Neuron (in vitro differentiated cells): ENCODE data around the gene CALR3.

Source experiments
- H2AFZ ChIP-seq: one replicate; pipeline ENCODE4 v1.6.1; 2013; ENCODE audit warnings: low read depth, mild to moderate bottlenecking, inconsistent platforms, low read length, moderate library complexity
- H3K27me3 ChIP-seq: one replicate; pipeline ENCODE4 v1.6.1; 2013; ENCODE audit warnings: low read length; ENCODE audit not compliant: insufficient read depth
- H3K36me3 ChIP-seq: one replicate; pipeline ENCODE4 v1.6.1; 2013; ENCODE audit warnings: low read length; ENCODE audit not compliant: insufficient read depth
- H3K4me1 ChIP-seq: one replicate; pipeline ENCODE4 v1.6.1; 2013; ENCODE audit warnings: low read length; ENCODE audit not compliant: insufficient read depth
- H3K4me3 ChIP-seq: 2 replicates; pipeline ENCODE4 v1.5.1; 2013; ENCODE audit warnings: mild to moderate bottlenecking, low read length, moderate library complexity
- H3K9me3 ChIP-seq: one replicate; pipeline ENCODE4 v1.6.1; 2013; ENCODE audit warnings: low read length

The CALR3 gene

GRCh38 chr19:16530540-16531379, 34.8 kb upstream of the CALR3 start:
- no peaks in the 10 kb centered on the region for H3K4me1 ChIP-seq
- peaks cover 90% of the 10 kb centered on the region for H3K36me3 ChIP-seq
- H3K4me3 ChIP-seq: no peak overlapping the region
- no peaks in the 10 kb centered on the region for H3K9me3 ChIP-seq
- no peak overlapping the region for H2AFZ ChIP-seq
- H3K27me3 ChIP-seq: no peaks in the 10 kb centered on the region

GRCh38 chr19:16529466-16530144, 33.6 kb upstream of the CALR3 start:
- Histone ChIP-seq H3K27me3 (no peaks in the 10 kb centered on the region), H3K4me3 (no peak overlapping the region), H3K4me1 (no peaks in the 10 kb centered on the region), H3K36me3 (peaks cover 92% of the 10 kb centered on the region), H3K9me3 (no peaks in the 10 kb centered on the region), H2AFZ (no peak overlapping the region)

DNA sequence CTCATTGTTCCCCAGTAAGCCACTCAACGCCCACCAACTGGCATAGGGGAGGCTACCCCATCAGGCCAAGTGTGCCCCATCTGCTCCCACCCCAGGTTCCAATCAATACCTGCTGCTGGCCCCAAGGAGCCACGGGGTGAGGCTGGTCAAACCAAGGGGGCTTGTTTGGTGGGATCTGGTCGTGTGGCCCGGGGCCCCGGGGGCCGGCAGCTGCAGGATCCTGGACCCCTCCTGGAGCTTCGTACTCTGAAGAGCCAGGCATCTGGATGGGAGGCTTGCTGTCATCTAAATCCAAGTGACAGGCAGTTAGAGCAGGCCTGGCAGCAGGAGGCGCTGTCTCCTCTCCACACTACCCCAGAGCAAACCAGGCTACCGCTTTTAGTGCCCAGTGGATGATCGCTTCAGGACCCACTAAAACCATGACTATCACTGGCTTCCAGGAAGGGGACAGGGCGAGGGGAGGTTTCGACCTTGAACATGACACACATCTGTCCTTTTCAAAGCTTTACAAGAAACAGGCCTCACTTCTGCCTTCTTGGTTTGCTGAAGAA, 32.1 kb upstream of the CALR3 start:
- no peak overlapping the region for H3K4me3 ChIP-seq
- no peak overlapping the region for H2AFZ ChIP-seq
- H3K27me3 ChIP-seq: no peaks in the 10 kb centered on the region
- H3K4me1 ChIP-seq: no peaks in the 10 kb centered on the region
- H3K36me3 ChIP-seq: peaks cover 93% of the 10 kb centered on the region
- no peaks in the 10 kb centered on the region for H3K9me3 ChIP-seq

DNA sequence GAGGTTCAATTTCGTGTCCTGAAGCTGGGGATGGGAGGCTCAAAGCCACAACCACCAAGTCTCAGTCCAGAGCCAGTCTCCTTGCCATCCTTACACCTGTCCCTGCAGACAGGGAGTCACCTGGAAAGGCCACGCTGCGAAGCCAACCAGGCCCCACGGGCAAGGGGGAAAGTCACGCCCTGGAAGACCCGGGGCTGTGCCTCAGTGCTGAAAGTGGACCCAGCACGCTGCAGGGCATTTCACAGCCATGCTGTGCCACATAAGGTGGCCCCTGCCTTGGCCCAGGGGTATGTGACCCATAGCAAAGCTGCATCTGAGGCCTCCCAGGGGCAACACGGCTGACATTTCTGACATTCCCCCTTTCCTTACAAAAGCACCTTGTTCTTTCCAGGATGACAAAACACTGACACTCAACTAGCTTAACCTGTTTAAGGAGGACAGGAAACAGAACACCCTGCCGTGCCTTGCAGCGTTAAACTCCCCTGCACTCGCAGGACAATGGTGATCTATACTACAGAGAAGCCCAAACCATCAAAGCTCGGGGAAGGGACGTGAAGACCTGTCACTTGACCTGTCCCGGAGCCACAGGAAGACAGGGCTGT, 31.5 kb upstream of the CALR3 start:
- H2AFZ ChIP-seq: no peak overlapping the region
- H3K9me3 ChIP-seq: no peaks in the 10 kb centered on the region
- H3K27me3 ChIP-seq: no peaks in the 10 kb centered on the region
- no peak overlapping the region for H3K4me3 ChIP-seq
- H3K36me3 ChIP-seq: peaks cover 93% of the 10 kb centered on the region
- H3K4me1 ChIP-seq: no peaks in the 10 kb centered on the region

DNA sequence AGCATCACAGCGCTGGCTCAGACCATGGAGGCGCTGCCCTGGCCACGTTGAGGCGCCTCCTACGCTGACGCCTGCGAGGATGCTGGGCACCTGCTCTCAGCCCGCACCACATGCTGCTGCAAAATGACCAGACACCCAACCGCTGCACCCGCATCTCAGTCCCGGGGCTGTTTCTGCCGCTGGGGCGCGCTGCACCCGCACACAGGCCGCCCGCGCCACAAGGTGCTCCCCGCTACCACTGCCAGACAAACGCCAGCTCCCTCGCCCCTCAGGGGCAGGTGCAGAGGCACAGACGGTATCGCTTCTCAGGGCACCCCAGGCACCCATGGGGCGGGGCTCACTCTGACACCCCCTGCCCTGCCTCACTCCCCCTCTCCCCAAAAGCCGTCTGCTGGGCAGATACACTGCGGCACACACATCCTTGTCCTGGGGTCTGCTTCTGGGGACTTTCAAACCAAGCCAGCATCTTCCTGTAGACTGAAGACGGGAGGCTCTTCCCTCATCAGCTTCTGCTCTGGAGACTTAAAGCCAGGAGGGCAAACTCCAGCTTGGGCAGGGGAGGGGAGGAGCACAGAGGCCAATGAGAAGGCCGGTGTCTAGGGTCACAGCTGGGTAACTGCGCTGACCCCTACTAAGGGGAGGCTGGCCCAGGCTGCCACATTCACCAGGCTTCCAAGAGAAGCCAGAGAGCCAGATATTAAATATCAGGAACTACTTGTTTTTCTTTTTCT, 29.9 kb upstream of the CALR3 start:
- H3K36me3 ChIP-seq: peaks cover 89% of the 10 kb centered on the region
- H2AFZ ChIP-seq: no peak overlapping the region
- H3K4me3 ChIP-seq: no peak overlapping the region
- H3K4me1 ChIP-seq: no peaks in the 10 kb centered on the region
- no peaks in the 10 kb centered on the region for H3K27me3 ChIP-seq
- H3K9me3 ChIP-seq: no peaks in the 10 kb centered on the region

DNA sequence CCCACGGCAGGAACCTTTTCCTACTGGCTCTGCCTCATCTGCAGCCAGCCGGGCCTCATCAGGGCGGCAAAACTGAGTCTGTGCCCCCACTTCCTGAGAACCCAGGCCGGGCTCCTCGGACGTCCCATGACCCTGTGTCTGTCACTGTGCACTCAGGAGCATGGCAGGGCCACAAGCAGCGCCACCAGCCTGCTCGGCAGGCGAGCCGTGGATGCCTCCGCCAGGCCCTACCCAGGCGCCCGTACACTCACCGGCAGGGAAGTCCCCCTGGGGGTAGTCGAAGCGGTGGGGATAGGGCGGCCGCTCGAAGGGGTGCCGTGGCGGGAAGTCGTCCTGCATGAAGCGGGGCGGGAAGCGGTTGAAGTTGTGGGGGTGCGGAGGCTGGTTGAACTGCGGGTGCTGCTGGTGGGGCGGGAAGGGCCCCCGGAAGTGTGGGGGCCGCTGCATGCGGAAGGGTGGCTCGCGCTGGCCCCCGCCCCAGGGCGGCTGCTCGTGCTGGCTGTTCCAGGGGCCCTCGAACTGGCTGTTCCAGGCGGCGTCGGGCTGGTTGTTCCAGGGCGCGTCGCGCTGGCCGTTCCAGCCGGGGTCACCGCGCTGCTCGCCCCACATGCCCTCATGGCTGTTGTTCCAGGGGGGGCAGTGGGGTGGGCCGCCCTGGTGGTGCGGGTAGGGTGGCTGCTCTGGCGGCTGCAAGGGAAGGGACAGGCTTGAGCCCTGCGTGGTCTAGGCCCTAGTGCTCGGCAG, 29.2 kb upstream of the CALR3 start:
- H2AFZ ChIP-seq: no peak overlapping the region
- H3K36me3 ChIP-seq: peaks cover 89% of the 10 kb centered on the region
- no peaks in the 10 kb centered on the region for H3K9me3 ChIP-seq
- H3K4me3 ChIP-seq: no peak overlapping the region
- no peaks in the 10 kb centered on the region for H3K27me3 ChIP-seq
- no peaks in the 10 kb centered on the region for H3K4me1 ChIP-seq

- Histone ChIP-seq H3K9me3 (no peaks in the 10 kb centered on the region), H2AFZ (no peak overlapping the region), H3K36me3 (peaks cover 90% of the 10 kb centered on the region), H3K27me3 (no peaks in the 10 kb centered on the region), H3K4me1 (no peaks in the 10 kb centered on the region), H3K4me3 (no peak overlapping the region)
Measured at GRCh38 chr19:16522559-16523377, 26.8 kb upstream of the CALR3 start.

- H3K4me1 ChIP-seq: no peaks in the 10 kb centered on the region
- H3K4me3 ChIP-seq: no peak overlapping the region
- H3K36me3 ChIP-seq: peaks cover 89% of the 10 kb centered on the region
Measured at GRCh38 chr19:16521715-16522289, 25.8 kb upstream of the CALR3 start.

DNA sequence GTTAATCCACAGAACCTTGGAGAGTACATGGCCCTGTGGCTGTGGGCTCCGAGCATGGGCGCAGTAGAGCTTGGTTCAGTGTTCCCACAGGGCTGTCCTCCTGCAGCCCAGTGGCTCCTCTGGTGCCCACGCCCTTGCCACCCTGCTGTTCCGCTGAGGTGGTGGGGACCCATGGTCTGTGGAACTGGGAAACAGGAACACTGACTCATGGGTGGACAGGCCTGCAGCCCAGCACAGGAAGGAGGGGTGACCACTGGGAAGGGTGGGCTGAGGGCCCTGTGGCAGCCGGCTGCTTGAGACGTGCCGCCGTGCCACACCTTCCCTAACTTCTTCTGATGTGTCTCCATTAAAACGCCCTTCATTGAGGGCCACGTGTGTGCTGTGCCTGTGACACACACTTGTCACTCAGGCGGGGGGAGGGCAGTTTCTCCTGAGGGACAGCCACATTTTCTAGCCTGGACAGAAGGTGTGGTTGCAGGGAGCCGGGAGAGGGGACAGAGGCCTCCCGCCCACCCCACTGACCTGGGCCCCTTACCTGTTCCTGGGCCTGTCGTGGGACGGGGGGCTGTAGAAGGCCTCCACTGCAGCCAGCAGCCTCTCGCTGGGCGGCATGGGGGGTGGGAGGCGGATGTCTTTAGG, 25.1 kb upstream of the CALR3 start:
- Histone ChIP-seq H3K9me3 (no peaks in the 10 kb centered on the region), H3K4me3 (no peak overlapping the region), H3K36me3 (peaks cover 90% of the 10 kb centered on the region), H3K27me3 (no peaks in the 10 kb centered on the region), H3K4me1 (no peaks in the 10 kb centered on the region), H2AFZ (no peak overlapping the region)

More at GRCh38 chr19:16521715-16522289, 25.8 kb upstream of the CALR3 start:
- no peaks in the 10 kb centered on the region for H3K27me3 ChIP-seq
- no peaks in the 10 kb centered on the region for H3K9me3 ChIP-seq
- no peak overlapping the region for H2AFZ ChIP-seq

GRCh38 chr19:16520074-16520973, 24.4 kb upstream of the CALR3 start:
- H3K4me3 ChIP-seq: no peak overlapping the region
- H3K36me3 ChIP-seq: peaks cover 83% of the 10 kb centered on the region
- H3K27me3 ChIP-seq: no peaks in the 10 kb centered on the region
- H3K9me3 ChIP-seq: no peaks in the 10 kb centered on the region
- no peak overlapping the region for H2AFZ ChIP-seq
- no peaks in the 10 kb centered on the region for H3K4me1 ChIP-seq
